ENCODE measurements around the gene PRKCQ. TPM values are rescaled to one million over a fixed set of nuclear protein-coding genes. Genes with fewer than 3 reads are reported as not detected.

Gene PRKCQ
- 2.5 TPM in 2 replicates for total RNA-seq

GRCh38 chr10:6579904-6580278 is at the start of gene PRKCQ:
PRKCQ (minus strand) TSS chr10:6580276; CDS start chr10:6515135, 65,141 bp downstream.

